ENCODE measurements around the gene OR11G2.

GRCh38 chr14:20177433-20177974 is 13.2 kb upstream of the OR11G2 start:
- TF ChIP-seq CTCF (IDR thresholded peaks at IDR 0.05; ENCODE audit: extremely low read depth in 1 of 2, insufficient read depth in 1 of 2, low read depth in 1 of 2, low read length in 2 of 2) (no peak), EZH2 (IDR thresholded peaks at IDR 0.05; ENCODE audit: borderline replicate concordance, low read depth, low read length, severe bottlenecking) (no peak), MAX (IDR thresholded peaks at IDR 0.05; ENCODE audit: insufficient read depth, insufficient read length) (no peak), POLR2AphosphoS5 (IDR thresholded peaks at IDR 0.05; ENCODE audit: insufficient read depth, low read depth, low read length) (no peak)
